Loucy (cell line): ENCODE measurements around the gene TRPM6.

ENCODE experiments used
- CTCF ChIP-seq: fragments of 200-600 bp; sonication (generic); conservative IDR thresholded peaks from 2 replicates; pipeline ENCODE4 v1.5.1; 2014; ENCODE audit warnings: mild to moderate bottlenecking, antibody characterized with exemption, low read length
- EZH2phosphoT487 ChIP-seq: fragments of 200-600 bp; IDR thresholded peaks from 2 replicates; pipeline ENCODE4 v1.6.1; 2018; ENCODE audit warnings: antibody characterized with exemption, mild to moderate bottlenecking, moderate library complexity, borderline replicate concordance

- TF ChIP-seq EZH2phosphoT487 (no peak), CTCF (no peak)
Measured at GRCh38 chr9:74697535-74697934, 190.2 kb downstream of the TRPM6 start.
